SK-N-SH (cell line): Measurements from ENCODE around the gene TMEM187. TPM values are rescaled to one million over a fixed set of nuclear protein-coding genes. Genes with fewer than 3 reads are reported as not detected.

Experiments
- CTCF ChIA-PET: fragments of 300-600, 350-600 bp; formaldehyde crosslinking; extraction: SDS; loops from one replicate; lab custom pipeline; 2021; lab: Yijun Ruan, JAX
- POLR2A ChIA-PET: fragments of 350-600 bp; sonication (Branson Sonifier 250); formaldehyde crosslinking; extraction: SDS; loops from one replicate; lab custom pipeline; 2020; ENCODE audit warnings: antibody characterized with exemption, inconsistent platforms; lab: Yijun Ruan, JAX
- DNase-seq: peaks from one replicate; pipeline ENCODE4 v3.0.0; 2012
- H2AFZ ChIP-seq: fragments of 200-600 bp; sonication (generic); 2 replicates; pipeline ENCODE4 v1.8.1; 2016; ENCODE audit warnings: antibody characterized with exemption, mild to moderate bottlenecking, low read depth
- H3F3A ChIP-seq: fragments of 200-600 bp; sonication (generic); replicated peaks from 2 replicates; pipeline ENCODE3; 2016; ENCODE audit warnings: antibody characterized with exemption, mild to moderate bottlenecking; ENCODE audit not compliant: insufficient read depth
- H3K27ac ChIP-seq, 2 experiments: fragments of 200-500 bp in 1 of 2; fragments of 200-600 bp in 1 of 2; sonication (Bioruptor generic) in 1 of 2; sonication (generic), shearing (Covaris generic) in 1 of 2; 2 replicates each; pipeline versions ENCODE4 v1.5.1 to v1.6.1; 2014 to 2016; ENCODE audit warnings: low read depth in 2 of 2, inconsistent platforms in 1 of 2, low read length in 1 of 2, mild to moderate bottlenecking in 1 of 2, mixed read lengths in 1 of 2
- H3K27me3 ChIP-seq: fragments of 200-600 bp; sonication (generic), shearing (Covaris generic); 2 replicates; pipeline ENCODE4 v1.6.1; 2016; ENCODE audit warnings: mixed run types; ENCODE audit not compliant: insufficient read depth
- H3K36me3 ChIP-seq, 2 experiments: fragments of 200-500 bp in 1 of 2; fragments of 200-600 bp in 1 of 2; sonication (Bioruptor generic) in 1 of 2; sonication (generic) in 1 of 2; replicated peaks in 1 of 2; 2 replicates each; pipeline versions ENCODE3 to v1.5.1; 2014 to 2016; ENCODE audit warnings: low read length in 1 of 2, mild to moderate bottlenecking in 1 of 2; ENCODE audit not compliant: insufficient read depth in 2 of 2, control insufficient read depth in 1 of 2
- H3K4me1 ChIP-seq, 2 experiments: fragments of 200-500 bp in 1 of 2; fragments of 200-600 bp in 1 of 2; sonication (Bioruptor generic) in 1 of 2; sonication (generic), shearing (Covaris generic) in 1 of 2; 2 replicates each; pipeline versions ENCODE4 v1.5.1 to v1.6.1; 2014 to 2016; ENCODE audit warnings: low read depth in 1 of 2, low read length in 1 of 2, mixed run types in 1 of 2; ENCODE audit not compliant: insufficient read depth in 2 of 2, control insufficient read depth in 1 of 2
- H3K4me2 ChIP-seq: fragments of 200-600 bp; sonication (generic), shearing (Covaris generic); 2 replicates; pipeline ENCODE4 v1.6.1; 2017; ENCODE audit warnings: mixed run types
- H3K4me3 ChIP-seq, 2 experiments: fragments of 200-500 bp in 1 of 2; fragments of 200-600 bp in 1 of 2; sonication (Bioruptor generic) in 1 of 2; sonication (generic), shearing (Covaris generic) in 1 of 2; 2 replicates each; pipeline versions ENCODE4 v1.5.1 to v1.8.1; 2014 to 2016; ENCODE audit warnings: low read depth in 2 of 2, inconsistent platforms in 1 of 2, low read length in 1 of 2, mild to moderate bottlenecking in 1 of 2, mixed read lengths in 1 of 2, moderate library complexity in 1 of 2
- H3K79me2 ChIP-seq: fragments of 200-600 bp; sonication (generic); 2 replicates; pipeline ENCODE4 v1.8.1; 2017; ENCODE audit warnings: mild to moderate bottlenecking; ENCODE audit not compliant: insufficient read depth
- H3K9ac ChIP-seq: fragments of 200-600 bp; sonication (generic); 2 replicates; pipeline ENCODE4 v1.6.1; 2017; ENCODE audit warnings: mixed run types
- H3K9me2 ChIP-seq: fragments of 200-600 bp; sonication (generic); 2 replicates; pipeline ENCODE4 v1.6.1; 2017; ENCODE audit warnings: mixed run types
- H3K9me3 ChIP-seq: fragments of 200-600 bp; sonication (generic); 2 replicates; pipeline ENCODE4 v1.6.1; 2017; ENCODE audit warnings: mixed run types, mild to moderate bottlenecking, moderate library complexity
- H4K20me1 ChIP-seq: fragments of 200-600 bp; sonication (generic); 2 replicates; pipeline ENCODE4 v1.6.1; 2017; ENCODE audit warnings: mild to moderate bottlenecking, mixed run types; ENCODE audit not compliant: insufficient read depth
- CHD2 ChIP-seq: fragments of 150-350 bp; IDR thresholded peaks from 2 replicates; pipeline ENCODE4 v1.6.1; 2018; ENCODE audit warnings: low read length; ENCODE audit not compliant: partially characterized antibody
- ELF1 ChIP-seq: IDR thresholded peaks from 2 replicates; pipeline ENCODE4 v1.4.0; 2012
- FOSL2 ChIP-seq: IDR thresholded peaks from 2 replicates; pipeline ENCODE4 v1.4.0; 2012; ENCODE audit warnings: low read depth, mild to moderate bottlenecking, moderate library complexity, borderline replicate concordance
- FOXJ3 ChIP-seq: sonication (generic); formaldehyde crosslinking; IDR thresholded peaks from 2 replicates; pipeline ENCODE4 v1.5.1; 2020; ENCODE audit warnings: mild to moderate bottlenecking, missing genetic modification reagents
- FOXM1 ChIP-seq: IDR thresholded peaks from 2 replicates; pipeline ENCODE4 v1.4.0; 2012; ENCODE audit warnings: low read depth, mild to moderate bottlenecking
- GABPA ChIP-seq: IDR thresholded peaks from 2 replicates; pipeline ENCODE4 v1.4.0; 2012; ENCODE audit warnings: low read depth, mild to moderate bottlenecking
- GATA2 ChIP-seq: sonication (generic); formaldehyde crosslinking; IDR thresholded peaks from 2 replicates; pipeline ENCODE4 v1.5.0; 2020; ENCODE audit warnings: mild to moderate bottlenecking, missing genetic modification reagents
- MEF2A ChIP-seq: IDR thresholded peaks from 2 replicates; pipeline ENCODE4 v1.4.0; 2012; ENCODE audit warnings: low read depth, borderline replicate concordance
- MXI1 ChIP-seq: IDR thresholded peaks from 2 replicates; pipeline ENCODE4 v1.6.1; 2012; ENCODE audit warnings: mild to moderate bottlenecking, low read depth, low read length, improper control_type of control experiment
- PBX3 ChIP-seq: IDR thresholded peaks from 2 replicates; pipeline ENCODE4; 2012
- POLR2AphosphoS5 ChIP-seq: IDR thresholded peaks from 2 replicates; pipeline ENCODE4 v1.6.1; 2012; ENCODE audit warnings: low read depth, low read length
- RXRA ChIP-seq: IDR thresholded peaks from 2 replicates; pipeline ENCODE4 v1.4.0; 2012; ENCODE audit warnings: low read depth, mild to moderate bottlenecking, borderline replicate concordance
- SIN3A ChIP-seq: IDR thresholded peaks from 2 replicates; pipeline ENCODE4 v1.6.1; 2012; ENCODE audit warnings: low read depth, mild to moderate bottlenecking, low read length, moderate library complexity, borderline replicate concordance
- TAF1 ChIP-seq: IDR thresholded peaks from 2 replicates; pipeline ENCODE4 v1.6.1; 2012; ENCODE audit warnings: low read depth, mild to moderate bottlenecking, low read length, moderate library complexity, borderline replicate concordance
- TEAD4 ChIP-seq: IDR thresholded peaks from 2 replicates; pipeline ENCODE4 v1.4.0; 2012; ENCODE audit warnings: mild to moderate bottlenecking, borderline replicate concordance; ENCODE audit not compliant: insufficient read depth
- YY1 ChIP-seq: IDR thresholded peaks from 2 replicates; pipeline ENCODE4 v1.4.0; 2012; ENCODE audit warnings: low read depth, mild to moderate bottlenecking
- WGBS: methylation state at CpG from one replicate; pipeline ENCODE4 v1.1.6; 2017; ENCODE audit warnings: low lambda C conversion rate; 5-methylcytosine and 5-hydroxymethylcytosine counted together
- polyA plus RNA-seq, 3 experiments: library from polyadenylated mRNA; depleted of rRNA; stranded (reverse); fragments of >200 nt; gene quantifications; 2 replicates each; pipeline ENCODE4 v1.2.3, GENCODE V29; 2012
- TF ChIP-seq, protein P1 (sequence below): fragments of 150-350 bp; IDR thresholded peaks from 2 replicates; pipeline ENCODE4 v1.6.1; 2016; ENCODE audit warnings: mild to moderate bottlenecking, low read depth, low read length

Gene TMEM187
- polyA plus RNA-seq, 1 of the 3 experiments (the other 2 are of a cell fraction), result 10.9 TPM

DNA sequence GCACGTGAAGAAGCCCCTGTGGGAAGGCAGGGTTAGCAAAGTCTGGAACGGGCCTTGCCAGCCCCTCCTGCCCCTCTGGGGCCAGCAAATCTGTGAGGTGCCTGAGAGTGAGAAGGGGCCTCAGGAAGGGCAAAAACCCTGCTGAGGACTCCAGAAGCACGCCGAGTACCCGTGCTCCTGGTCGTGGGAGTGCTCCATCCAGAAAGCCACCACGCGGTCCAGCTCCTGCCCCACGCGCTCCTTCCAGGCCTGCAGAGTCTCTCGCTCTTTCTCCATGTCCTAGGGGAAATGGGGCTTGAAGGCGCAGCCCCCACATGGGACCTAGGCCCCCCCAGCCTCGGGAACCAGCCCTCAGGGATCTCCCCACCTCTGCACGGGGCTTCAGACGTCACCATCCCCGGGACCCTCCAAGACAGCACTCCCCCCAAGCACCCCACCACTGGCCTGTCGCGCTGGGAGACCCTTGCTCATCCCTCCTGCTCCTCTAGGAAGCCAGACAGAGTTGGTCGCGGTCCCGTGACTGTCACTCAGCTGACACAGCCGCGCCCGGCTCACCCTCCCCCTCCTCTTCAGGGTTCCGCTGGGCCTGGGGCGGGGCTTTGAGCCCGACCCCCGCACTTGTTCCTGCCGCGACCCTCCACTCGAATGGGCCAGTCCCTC is 28.3 kb upstream of the TMEM187 start, which contains the start of gene RENBP:
TSS of gene RENBP (minus strand) at position 504 of the 660 bp plus-strand sequence. CDS start at position 471, 33 bp downstream.
- Histone ChIP-seq H3K4me1 (peaks cover 0 to 2% of the 10 kb centered on the region in 2 experiments; a peak in 1 of 4 replicates), H3K9me3 (no peaks in the 10 kb centered on the region), H3K27ac (no peak within 1 kb of the TSS), H3K79me2 (no peaks in the 10 kb centered on the region), H2AFZ (no peak within 1 kb of the TSS), H4K20me1 (0 out of 2 replicates have a peak, but pooled peaks cover 9% of the 10 kb centered on the region), H3K4me3 (peak within 1 kb of the TSS in 1 of 2 experiments; percentile 21; a peak in 1 of 4 replicates), H3K9ac (no peak within 1 kb of the TSS), H3K27me3 (no peaks in the 10 kb centered on the region), H3K9me2 (no peaks in the 10 kb centered on the region), H3K36me3 (peaks cover 0 to 19% of the 10 kb centered on the region in 2 experiments), H3K4me2 (no peak within 1 kb of the TSS), H3F3A (peaks cover 17% of the 10 kb centered on the region)
- ChIA-PET CTCF (interaction anchor here (1.1 to 11.8 kb wide), 5 partner anchors 8 to 180 kb away, joined by 3 to 271 read pairs (median 134); partner anchors contain the start of genes ARHGAP4, HCFC1, NAA10 and PLXNB3), POLR2A (interaction anchor here (1.2 kb wide), 1 partner anchor 17 kb away, joined by 9 read pairs; no protein-coding TSS in a partner anchor)
- DNase-seq, result peak; percentile 70
- 8% methylated on average over 2 of the region's 31 CpGs for WGBS
- TF ChIP-seq TEAD4, result no peak
- TF ChIP-seq MEF2A, result no peak
- TF ChIP-seq GATA2 (CRISPR knock-in tag), result no peak
- TF ChIP-seq YY1, result no peak
- no peak for TF ChIP-seq POLR2AphosphoS5

DNA sequence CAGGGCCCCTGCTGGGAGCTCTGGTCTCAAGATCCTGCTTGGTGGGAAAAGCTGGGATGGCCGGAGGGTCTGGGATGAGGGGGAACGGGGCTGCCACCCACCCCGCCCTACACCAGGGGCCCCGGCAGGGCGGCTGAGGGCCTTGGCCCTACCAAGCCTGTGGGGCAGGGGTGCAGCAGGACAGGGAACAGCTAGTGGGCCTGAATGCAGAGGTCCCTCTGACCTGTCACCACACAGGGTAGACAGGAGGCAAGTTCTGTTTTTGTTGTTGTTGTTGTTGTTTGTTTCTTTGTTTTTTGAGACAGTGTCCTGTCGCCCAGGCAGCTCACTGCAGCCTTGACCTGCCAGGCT is 27.8 kb upstream of the TMEM187 start:
- DNase-seq, result no peak
- no peak overlapping the region for H2AFZ ChIP-seq
- H3K9ac ChIP-seq, result no peak overlapping the region
- no peaks in the 10 kb centered on the region for H3K9me3 ChIP-seq
- H4K20me1 ChIP-seq, result 0 out of 2 replicates have a peak, but pooled peaks cover 9% of the 10 kb centered on the region
- H3K79me2 ChIP-seq, result no peaks in the 10 kb centered on the region
- H3F3A ChIP-seq, result peaks cover 19% of the 10 kb centered on the region
- H3K27me3 ChIP-seq, result no peaks in the 10 kb centered on the region
- peaks cover 0 to 2% of the 10 kb centered on the region in 2 experiments; a peak in 1 of 4 replicates for H3K4me1 ChIP-seq
- peaks cover 0 to 24% of the 10 kb centered on the region in 2 experiments for H3K36me3 ChIP-seq
- no peak overlapping the region for H3K27ac ChIP-seq
- TF ChIP-seq TAF1, result no peak
- TF ChIP-seq RXRA, result no peak
- no peak for TF ChIP-seq TEAD4
- TF ChIP-seq FOXJ3 (CRISPR knock-in tag), result no peak
- no peak for TF ChIP-seq POLR2AphosphoS5
- TF ChIP-seq SIN3A, result no peak
- TF ChIP-seq PBX3, result no peak
- TF ChIP-seq ELF1, result no peak
- TF ChIP-seq GATA2 (CRISPR knock-in tag), result no peak
- TF ChIP-seq, protein P1, sequence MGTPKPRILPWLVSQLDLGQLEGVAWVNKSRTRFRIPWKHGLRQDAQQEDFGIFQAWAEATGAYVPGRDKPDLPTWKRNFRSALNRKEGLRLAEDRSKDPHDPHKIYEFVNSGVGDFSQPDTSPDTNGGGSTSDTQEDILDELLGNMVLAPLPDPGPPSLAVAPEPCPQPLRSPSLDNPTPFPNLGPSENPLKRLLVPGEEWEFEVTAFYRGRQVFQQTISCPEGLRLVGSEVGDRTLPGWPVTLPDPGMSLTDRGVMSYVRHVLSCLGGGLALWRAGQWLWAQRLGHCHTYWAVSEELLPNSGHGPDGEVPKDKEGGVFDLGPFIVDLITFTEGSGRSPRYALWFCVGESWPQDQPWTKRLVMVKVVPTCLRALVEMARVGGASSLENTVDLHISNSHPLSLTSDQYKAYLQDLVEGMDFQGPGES, result no peak
- no peak for TF ChIP-seq MXI1
- TF ChIP-seq FOXM1, result no peak
- no peak for TF ChIP-seq FOSL2
- no peak for TF ChIP-seq GABPA
- TF ChIP-seq CHD2, result no peak
- no peak overlapping the region for H3K4me3 ChIP-seq
- no peak overlapping the region for H3K4me2 ChIP-seq
- WGBS, result 75% methylated on average over 5 of the region's 6 CpGs
- POLR2A ChIA-PET, result interaction anchor here (1.2 kb wide), 1 partner anchor 18 kb away, joined by 9 read pairs; no protein-coding TSS in a partner anchor
- CTCF ChIA-PET, result interaction anchor here (1.1 to 11.8 kb wide), 5 partner anchors 8 to 181 kb away, joined by 3 to 271 read pairs (median 134); partner anchors contain the start of genes ARHGAP4, HCFC1, NAA10 and PLXNB3
- no peaks in the 10 kb centered on the region for H3K9me2 ChIP-seq
